RWPE2 (cell line): Measurements from ENCODE around the gene NPEPL1.

ENCODE experiments used
- ATAC-seq: fragments of 200-7000 bp; cut with Tn5 transposase; 3 replicates; pipeline ENCODE4 v1.9.1; 2021; ENCODE audit warnings: low read depth
- DNase-seq: peaks from one replicate; pipeline ENCODE4 v3.0.0-alpha.2; 2020; ENCODE audit warnings: low spot score
- H3K27ac ChIP-seq: fragments of 450-650 bp; 2 replicates; pipeline ENCODE4 v1.5.1; 2017; ENCODE audit warnings: mild to moderate bottlenecking; ENCODE audit not compliant: poor library complexity, severe bottlenecking
- H3K27me3 ChIP-seq: fragments of 250-450 bp; sonication (Bioruptor Pico); 2 replicates; pipeline ENCODE4 v1.5.1; 2021; ENCODE audit warnings: mild to moderate bottlenecking, moderate library complexity; ENCODE audit not compliant: insufficient read depth, poor library complexity, severe bottlenecking
- H3K36me3 ChIP-seq: fragments of 250-450 bp; sonication (Bioruptor Pico); 2 replicates; pipeline ENCODE4 v1.5.1; 2020; ENCODE audit warnings: low read depth, mild to moderate bottlenecking, moderate library complexity
- H3K4me1 ChIP-seq: fragments of 250-450 bp; sonication (Bioruptor Pico); 2 replicates; pipeline ENCODE4 v1.5.1; 2021; ENCODE audit warnings: mild to moderate bottlenecking, moderate library complexity; ENCODE audit not compliant: insufficient read depth, poor library complexity, severe bottlenecking
- H3K4me3 ChIP-seq: fragments of 250-450 bp; sonication (Bioruptor Pico); 2 replicates; pipeline ENCODE4 v1.5.1; 2021; ENCODE audit warnings: mild to moderate bottlenecking, moderate library complexity; ENCODE audit not compliant: severe bottlenecking
- H3K9me3 ChIP-seq: fragments of 250-450 bp; sonication (Bioruptor Pico); 2 replicates; pipeline ENCODE4 v1.5.1; 2021; ENCODE audit warnings: mild to moderate bottlenecking, moderate library complexity; ENCODE audit not compliant: severe bottlenecking
- TF ChIP-seq, protein P1 (sequence below): fragments of 450-650 bp; IDR thresholded peaks from one replicate; pipeline ENCODE4 v1.5.1; 2017; ENCODE audit warnings: mild to moderate bottlenecking, moderate library complexity; ENCODE audit not compliant: poor library complexity, severe bottlenecking

NPEPL1 gene

DNA sequence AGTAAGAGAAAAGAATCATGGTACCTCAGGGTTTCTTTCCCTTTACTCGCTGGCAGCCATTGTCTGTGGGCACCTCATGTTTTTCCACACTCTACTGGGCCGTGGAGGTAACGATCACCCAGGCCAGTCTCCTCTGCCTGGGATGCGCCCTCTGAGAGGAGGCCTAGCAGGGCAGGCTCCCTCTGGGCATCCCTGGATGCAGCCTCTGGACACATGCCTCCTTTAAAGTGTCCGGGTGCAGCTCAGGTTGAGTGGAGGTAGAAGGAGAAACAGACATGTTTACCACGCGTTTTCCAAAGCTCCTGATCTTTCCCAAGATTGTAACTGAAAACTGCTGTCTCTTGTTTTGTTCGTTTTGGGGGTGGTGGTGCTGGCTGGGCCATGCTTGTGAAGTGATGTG, 13.8 kb upstream of the NPEPL1 start:
- peaks cover 69% of the 10 kb centered on the region for H3K36me3 ChIP-seq
- ATAC-seq (no peak), DNase-seq (peak; percentile 75)
- no peak overlapping the region for H3K4me3 ChIP-seq
- TF ChIP-seq, protein P1, sequence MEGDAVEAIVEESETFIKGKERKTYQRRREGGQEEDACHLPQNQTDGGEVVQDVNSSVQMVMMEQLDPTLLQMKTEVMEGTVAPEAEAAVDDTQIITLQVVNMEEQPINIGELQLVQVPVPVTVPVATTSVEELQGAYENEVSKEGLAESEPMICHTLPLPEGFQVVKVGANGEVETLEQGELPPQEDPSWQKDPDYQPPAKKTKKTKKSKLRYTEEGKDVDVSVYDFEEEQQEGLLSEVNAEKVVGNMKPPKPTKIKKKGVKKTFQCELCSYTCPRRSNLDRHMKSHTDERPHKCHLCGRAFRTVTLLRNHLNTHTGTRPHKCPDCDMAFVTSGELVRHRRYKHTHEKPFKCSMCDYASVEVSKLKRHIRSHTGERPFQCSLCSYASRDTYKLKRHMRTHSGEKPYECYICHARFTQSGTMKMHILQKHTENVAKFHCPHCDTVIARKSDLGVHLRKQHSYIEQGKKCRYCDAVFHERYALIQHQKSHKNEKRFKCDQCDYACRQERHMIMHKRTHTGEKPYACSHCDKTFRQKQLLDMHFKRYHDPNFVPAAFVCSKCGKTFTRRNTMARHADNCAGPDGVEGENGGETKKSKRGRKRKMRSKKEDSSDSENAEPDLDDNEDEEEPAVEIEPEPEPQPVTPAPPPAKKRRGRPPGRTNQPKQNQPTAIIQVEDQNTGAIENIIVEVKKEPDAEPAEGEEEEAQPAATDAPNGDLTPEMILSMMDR = no peak
- H3K9me3 ChIP-seq = no peaks in the 10 kb centered on the region
- no peak overlapping the region for H3K27ac ChIP-seq
- no peaks in the 10 kb centered on the region for H3K27me3 ChIP-seq
- H3K4me1 ChIP-seq = no peaks in the 10 kb centered on the region

DNA sequence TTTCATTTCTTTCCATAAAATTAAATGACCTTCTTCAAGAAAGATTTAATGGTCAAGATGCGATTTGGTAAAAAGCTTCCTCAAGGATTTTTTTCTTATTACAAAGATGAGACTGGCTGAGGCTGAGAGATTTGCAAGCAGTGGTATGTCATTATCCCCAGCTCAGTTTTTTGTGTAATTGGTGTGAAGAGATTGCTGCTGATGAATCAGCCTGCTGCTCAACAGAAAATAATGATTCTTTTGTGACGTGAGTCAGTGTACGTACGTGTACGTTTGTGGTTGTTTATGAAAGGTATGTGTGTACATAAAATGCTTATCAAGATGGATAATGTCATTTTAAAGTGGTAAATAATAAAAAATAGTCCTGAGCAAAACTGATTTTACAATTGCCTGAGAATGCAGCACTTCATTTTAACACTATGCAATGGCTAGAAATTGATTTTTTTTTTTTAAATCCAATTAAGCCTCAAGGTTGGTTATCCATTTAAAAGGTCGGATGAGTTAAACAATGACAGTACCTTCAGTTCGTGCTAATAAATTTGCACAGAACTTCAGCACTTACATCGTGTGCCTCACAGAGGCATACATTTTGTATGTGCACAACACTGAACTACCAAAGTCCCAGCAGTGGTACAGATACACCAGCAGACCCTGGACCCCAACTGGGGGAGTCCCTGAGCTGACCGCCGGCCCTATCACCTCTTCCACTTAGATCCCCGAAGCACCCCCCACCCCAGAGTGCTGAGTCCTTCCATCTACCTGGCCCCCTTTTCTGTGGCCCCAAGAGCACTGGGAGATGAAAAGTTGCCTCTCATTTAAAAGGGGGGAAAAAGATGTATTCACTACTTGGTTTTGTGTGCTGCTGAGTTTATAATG, 9.7 kb upstream of the NPEPL1 start:
- Histone ChIP-seq H3K36me3 (peaks cover 28% of the 10 kb centered on the region), H3K9me3 (no peaks in the 10 kb centered on the region), H3K4me3 (no peak overlapping the region), H3K27me3 (no peaks in the 10 kb centered on the region), H3K4me1 (no peaks in the 10 kb centered on the region), H3K27ac (no peak overlapping the region)
- peak; percentile 75 for DNase-seq
- TF ChIP-seq, protein P1 = no peak
- ATAC-seq = peak; percentile 26; the same call in 2 of the 3 replicates

DNA sequence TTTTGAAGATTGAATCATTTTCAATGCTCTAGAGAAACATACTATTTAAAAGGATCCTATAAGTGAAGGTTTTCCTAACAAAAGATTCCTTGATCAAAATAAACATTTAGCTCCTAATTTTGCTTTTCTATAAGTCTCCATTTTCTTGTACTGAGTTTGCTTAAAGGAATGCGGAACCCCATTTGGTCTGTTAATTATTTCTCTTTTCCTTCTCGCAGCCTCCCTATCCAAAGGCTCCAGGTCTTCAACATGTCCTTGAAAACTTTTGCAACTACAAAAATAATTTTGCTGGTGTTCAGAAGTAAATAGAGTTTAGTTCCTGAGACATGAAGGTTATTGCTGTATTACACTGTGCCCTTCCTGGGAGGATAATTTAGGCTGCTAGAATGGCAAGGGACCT, 8.3 kb upstream of the NPEPL1 start:
- Histone ChIP-seq H3K4me1 (no peaks in the 10 kb centered on the region), H3K4me3 (no peak overlapping the region), H3K27me3 (no peaks in the 10 kb centered on the region), H3K27ac (no peak overlapping the region), H3K36me3 (peaks cover 17% of the 10 kb centered on the region), H3K9me3 (no peaks in the 10 kb centered on the region)
- no peak for ATAC-seq
- TF ChIP-seq, protein P1 = no peak
- DNase-seq = no peak

DNA sequence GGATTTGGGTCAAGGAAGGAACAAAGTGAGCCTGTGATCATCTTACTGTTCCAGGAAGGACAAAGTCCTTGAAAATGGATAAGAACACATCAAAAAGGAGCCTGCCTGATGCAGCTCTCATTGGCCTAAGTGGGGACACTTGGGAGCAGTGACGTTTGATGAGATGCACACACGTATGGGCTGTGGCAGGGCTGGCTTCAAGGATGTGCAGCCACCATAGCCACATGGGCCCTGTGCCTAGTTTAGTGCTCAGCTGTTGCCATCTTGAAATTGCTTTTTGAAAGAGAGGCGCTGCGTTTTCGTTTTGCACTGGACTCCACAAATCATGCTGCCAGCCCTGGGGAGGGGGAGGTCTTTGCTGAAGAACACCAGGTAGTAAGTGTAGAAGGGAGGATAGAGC, 6.6 kb upstream of the NPEPL1 start:
- peaks cover 1% of the 10 kb centered on the region for H3K4me1 ChIP-seq
- H3K27ac ChIP-seq = no peak overlapping the region
- TF ChIP-seq, protein P1 = no peak
- 0 out of 2 replicates have a peak, but pooled peaks cover 4% of the 10 kb centered on the region for H3K36me3 ChIP-seq
- DNase-seq = peak; percentile 60
- ATAC-seq = 0 out of 3 replicates have a peak, but pooled peaks have one; percentile 5
- no peak overlapping the region for H3K4me3 ChIP-seq
- no peaks in the 10 kb centered on the region for H3K9me3 ChIP-seq
- H3K27me3 ChIP-seq = no peaks in the 10 kb centered on the region

DNA sequence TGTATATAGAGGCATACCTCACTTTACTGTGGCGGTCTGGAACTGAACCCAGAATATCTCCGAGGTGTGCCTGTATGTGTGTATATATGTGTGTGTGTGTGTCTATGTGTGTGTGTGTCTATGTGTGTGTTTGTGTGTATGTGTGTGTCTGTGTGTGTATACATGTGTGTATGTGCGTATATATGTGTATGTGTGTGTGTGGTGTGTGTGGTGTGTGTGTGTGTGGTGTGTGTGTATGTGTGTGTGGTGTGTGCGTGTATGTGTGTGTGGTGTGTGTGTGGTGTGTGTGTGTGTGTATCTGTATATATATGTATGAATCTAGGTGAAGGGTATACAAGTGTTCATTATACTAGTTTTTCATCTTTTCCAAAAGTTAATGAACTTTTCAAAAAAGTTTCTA, 4.2 kb upstream of the NPEPL1 start:
- ATAC-seq = no peak
- no peak for DNase-seq

More for the DNA sequence above, 4.2 kb upstream of the NPEPL1 start:
- no peaks in the 10 kb centered on the region for H3K27me3 ChIP-seq
- H3K27ac ChIP-seq = no peak overlapping the region
- TF ChIP-seq, protein P1 = no peak
- no peak overlapping the region for H3K4me3 ChIP-seq
- H3K4me1 ChIP-seq = peaks cover 4% of the 10 kb centered on the region
- H3K36me3 ChIP-seq = no peaks in the 10 kb centered on the region
- no peaks in the 10 kb centered on the region for H3K9me3 ChIP-seq
